Esophagus squamous epithelium (tissue), 5 donors: ENCODE measurements around the gene OR5T1. TPM values are rescaled to one million over a fixed set of nuclear protein-coding genes. Genes with fewer than 3 reads are reported as not detected.

ENCODE experiments used
- DNase-seq: peaks from one replicate; lab custom pipeline; 2025; lab: John Stamatoyannopoulos, UW
- H3K27ac ChIP-seq, 4 donors: fragments of 200-600 bp; sonication (generic); one replicate each; pipeline ENCODE4 v1.5.1; 2016 to 2019; ENCODE audit warnings: mild to moderate bottlenecking in 1 of 4
- H3K27me3 ChIP-seq, 4 donors: fragments of 200-600 bp; sonication (generic); 1 replicate in 3 of 4; 2 replicates in 1 of 4; pipeline versions ENCODE4 v1.5.1 to v1.6.0; 2017 to 2021; ENCODE audit warnings: antibody characterized with exemption in 1 of 4
- H3K36me3 ChIP-seq, 3 donors: fragments of 200-600 bp; sonication (generic); one replicate each; pipeline ENCODE4 v1.5.1; 2016 to 2019
- H3K4me1 ChIP-seq, 3 donors: fragments of 200-600 bp; sonication (generic); one replicate each; pipeline ENCODE4 v1.5.1; 2017 to 2019
- H3K4me3 ChIP-seq, 4 donors: fragments of 200-600 bp; sonication (generic); 1 replicate in 3 of 4; 2 replicates in 1 of 4; pipeline ENCODE4 v1.5.1; 2016 to 2019; ENCODE audit warnings: mild to moderate bottlenecking in 2 of 4, moderate library complexity in 1 of 4
- H3K9me3 ChIP-seq, 3 donors: fragments of 200-600 bp; sonication (generic); one replicate each; pipeline ENCODE4 v1.5.1; 2016 to 2019
- POLR2A ChIP-seq, 4 donors: fragments of 450-650 bp; IDR thresholded peaks; one replicate each; pipeline ENCODE4 v1.6.1; 2017; ENCODE audit warnings: antibody characterized with exemption in 4 of 4, mild to moderate bottlenecking in 4 of 4, moderate library complexity in 3 of 4
- WGBS, 2 donors: methylation state at CpG; one replicate each; pipeline ENCODE4 v1.1.5; 2018; 5-methylcytosine and 5-hydroxymethylcytosine counted together
- intact Hi-C: fragments of 100-400 bp; cut with DNase I; formaldehyde crosslinking; loops from one replicate; pipeline ENCODE4 v1.15.0; 2022
- total RNA-seq, 4 donors: library from RNA; depleted of rRNA; stranded (reverse); fragments of >200 nt; gene quantifications; one replicate each; pipeline ENCODE4 v1.1.0, GENCODE V29; 2016
- TF ChIP-seq, protein P1 (sequence below), 6 experiments: fragments of 450-650 bp in 4 of 6; fragments of 200-600 bp in 2 of 6; sonication (generic) in 2 of 6; IDR thresholded peaks; one replicate each; pipeline ENCODE4 v1.5.1; 2016 to 2019; ENCODE audit warnings: antibody characterized with exemption in 6 of 6, mild to moderate bottlenecking in 4 of 6, moderate library complexity in 4 of 6
- donor health status: DM: yes; HTN: yes; CAD: no.

Gene OR5T1
- total RNA-seq, 4 donors from 2014 or later = not detected

DNA sequence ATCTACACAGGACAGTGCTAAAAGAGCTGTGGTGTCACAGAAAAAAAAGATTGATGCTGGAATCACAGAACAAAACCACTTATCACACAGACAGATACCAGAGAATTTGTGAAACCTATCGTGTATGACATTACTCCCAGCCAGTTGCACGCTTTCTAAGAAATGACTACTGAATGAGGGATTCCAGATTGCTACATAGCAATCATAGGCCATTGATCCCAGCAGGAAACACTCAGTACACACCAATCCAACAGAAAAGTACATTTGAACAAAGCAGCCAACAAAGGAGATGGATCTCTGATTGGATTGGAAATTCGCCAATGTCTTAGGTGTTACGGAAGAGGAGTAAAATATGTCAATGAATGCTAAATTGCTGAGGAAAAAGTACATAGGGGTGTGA, 22.9 kb downstream of the OR5T1 start:
- intact Hi-C loops = no loop called here
- WGBS, 2 donors = 75 to 87% methylated on average over 4 of the region's 4 CpGs

DNA sequence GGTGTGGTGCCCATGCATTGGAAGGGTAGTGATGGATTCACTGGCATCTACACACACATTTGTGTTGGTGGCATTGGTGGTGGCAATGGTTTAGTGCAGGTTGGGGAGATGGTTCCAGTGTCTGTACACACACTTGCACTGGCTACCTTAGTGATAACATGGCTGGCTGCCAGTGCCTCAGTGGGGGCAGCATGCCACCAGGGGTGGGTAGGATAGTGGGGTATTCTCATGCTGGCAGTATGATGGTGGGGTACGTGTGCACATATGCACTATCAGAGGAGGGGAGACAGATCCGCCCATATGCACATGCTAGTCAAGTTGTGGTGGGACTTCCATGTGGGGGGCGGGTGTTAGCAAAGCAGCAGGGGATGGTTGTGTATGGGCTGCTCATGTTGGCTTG, 33.9 kb downstream of the OR5T1 start:
- TF ChIP-seq POLR2A (IDR thresholded peaks at IDR 0.05) = no peak
- TF ChIP-seq, protein P1, sequence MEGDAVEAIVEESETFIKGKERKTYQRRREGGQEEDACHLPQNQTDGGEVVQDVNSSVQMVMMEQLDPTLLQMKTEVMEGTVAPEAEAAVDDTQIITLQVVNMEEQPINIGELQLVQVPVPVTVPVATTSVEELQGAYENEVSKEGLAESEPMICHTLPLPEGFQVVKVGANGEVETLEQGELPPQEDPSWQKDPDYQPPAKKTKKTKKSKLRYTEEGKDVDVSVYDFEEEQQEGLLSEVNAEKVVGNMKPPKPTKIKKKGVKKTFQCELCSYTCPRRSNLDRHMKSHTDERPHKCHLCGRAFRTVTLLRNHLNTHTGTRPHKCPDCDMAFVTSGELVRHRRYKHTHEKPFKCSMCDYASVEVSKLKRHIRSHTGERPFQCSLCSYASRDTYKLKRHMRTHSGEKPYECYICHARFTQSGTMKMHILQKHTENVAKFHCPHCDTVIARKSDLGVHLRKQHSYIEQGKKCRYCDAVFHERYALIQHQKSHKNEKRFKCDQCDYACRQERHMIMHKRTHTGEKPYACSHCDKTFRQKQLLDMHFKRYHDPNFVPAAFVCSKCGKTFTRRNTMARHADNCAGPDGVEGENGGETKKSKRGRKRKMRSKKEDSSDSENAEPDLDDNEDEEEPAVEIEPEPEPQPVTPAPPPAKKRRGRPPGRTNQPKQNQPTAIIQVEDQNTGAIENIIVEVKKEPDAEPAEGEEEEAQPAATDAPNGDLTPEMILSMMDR (IDR thresholded peaks at IDR 0.05) = no peak
- intact Hi-C loops = no loop called here
- no peaks in the 10 kb centered on the region for H3K36me3 ChIP-seq
- 72 to 92% methylated on average over 2 to 3 of the region's 3 CpGs for WGBS, 2 donors
- no peak for DNase-seq
- H3K9me3 ChIP-seq = peaks cover 0 to 38% (median 0%) of the 10 kb centered on the region in 3 donors
- H3K27ac ChIP-seq = no peak overlapping the region
- H3K4me3 ChIP-seq = no peak overlapping the region
- H3K27me3 ChIP-seq = no peaks in the 10 kb centered on the region
- H3K4me1 ChIP-seq = no peaks in the 10 kb centered on the region

More for the DNA sequence above, 22.9 kb downstream of the OR5T1 start:
- no peaks in the 10 kb centered on the region for H3K27me3 ChIP-seq
- DNase-seq = no peak
- TF ChIP-seq, protein P1 (IDR thresholded peaks at IDR 0.05) = no peak
- no peak for TF ChIP-seq POLR2A (IDR thresholded peaks at IDR 0.05)
- no peak overlapping the region for H3K27ac ChIP-seq
- H3K36me3 ChIP-seq = no peaks in the 10 kb centered on the region
- H3K4me1 ChIP-seq = no peaks in the 10 kb centered on the region
- H3K4me3 ChIP-seq = no peak overlapping the region
- no peaks in the 10 kb centered on the region for H3K9me3 ChIP-seq

DNA sequence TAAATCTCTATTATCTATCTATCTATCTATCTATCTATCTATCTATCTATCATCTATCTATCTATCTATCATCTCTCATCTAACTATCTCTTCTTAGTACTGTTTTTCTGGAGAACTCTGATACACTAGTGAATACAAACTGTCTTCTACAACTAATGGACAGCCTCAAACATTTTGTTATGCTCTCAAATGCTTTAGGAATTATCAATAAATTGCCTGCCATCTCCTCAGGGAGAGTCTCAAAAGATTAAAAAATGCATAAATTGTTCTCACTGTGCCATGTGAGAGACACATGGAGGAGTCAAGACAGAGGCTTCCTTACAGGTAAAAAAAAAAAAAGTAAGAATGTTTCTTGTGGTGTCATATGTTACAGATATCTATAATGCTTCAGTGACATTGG, 40.9 kb downstream of the OR5T1 start, which contains the start of gene OR8K3:
OR8K3 (plus strand) TSS at position 301 of the 400 bp plus-strand sequence. CDS start 3,163 bp downstream, outside the sequence.
- H3K27ac ChIP-seq = no peak within 1 kb of the TSS
- H3K27me3 ChIP-seq = no peaks in the 10 kb centered on the region
- TF ChIP-seq, protein P1 (IDR thresholded peaks at IDR 0.05) = no peak
- no peak for TF ChIP-seq POLR2A (IDR thresholded peaks at IDR 0.05)
- no peak for DNase-seq
- H3K4me3 ChIP-seq = no peak within 1 kb of the TSS
- intact Hi-C loops = no loop called here
- no peaks in the 10 kb centered on the region for H3K4me1 ChIP-seq
- no peaks in the 10 kb centered on the region for H3K36me3 ChIP-seq
- H3K9me3 ChIP-seq = peaks cover 0 to 15% (median 0%) of the 10 kb centered on the region in 3 donors

Other genes starting within 250 kb of the OR5T1 start
- not detected for gene OR5AS1, start 246.5 kb upstream of the OR5T1 start, total RNA-seq
- gene OR8I2, start 180.8 kb upstream of the OR5T1 start, total RNA-seq = not detected
- gene OR8H2, start 170.5 kb upstream of the OR5T1 start, total RNA-seq = not detected
- gene OR8H3, start 151.8 kb upstream of the OR5T1 start, total RNA-seq = not detected
- gene OR8J3, start 134.0 kb upstream of the OR5T1 start, total RNA-seq = not detected
- gene OR8K5, start 113.8 kb upstream of the OR5T1 start, total RNA-seq = not detected
- not detected for gene OR5J2, start 97.5 kb upstream of the OR5T1 start, total RNA-seq
- not detected for gene OR5T2, start 39.9 kb upstream of the OR5T1 start, total RNA-seq
- gene OR5T3, start 21.9 kb upstream of the OR5T1 start, total RNA-seq = not detected
- gene OR8H1, start 18.1 kb downstream of the OR5T1 start, total RNA-seq = not detected
- gene OR8K3, start 41.0 kb downstream of the OR5T1 start, total RNA-seq = not detected
- gene OR8K1, start 71.9 kb downstream of the OR5T1 start, total RNA-seq = not detected
- not detected for gene OR8J1, start 80.1 kb downstream of the OR5T1 start, total RNA-seq
- not detected for gene OR8U1, start 101.5 kb downstream of the OR5T1 start, total RNA-seq
- gene OR5AL1, start 138.5 kb downstream of the OR5T1 start, total RNA-seq = not detected
- gene OR5M3, start 199.2 kb downstream of the OR5T1 start, total RNA-seq = not detected
- gene OR5M8, start 217.2 kb downstream of the OR5T1 start, total RNA-seq = not detected